WTC11 (cell line): Measurements from ENCODE around the gene RUFY3. TPM values are rescaled to one million over a fixed set of nuclear protein-coding genes. Genes with fewer than 3 reads are reported as not detected.

Experiments used
- ATAC-seq: fragments of 200-7000 bp; cut with Tn5 transposase; 2 replicates; pipeline ENCODE4 v1.10.0; 2021; ENCODE audit warnings: mild to moderate bottlenecking, moderate library complexity
- CTCF ChIA-PET: fragments of 300-600 bp; sonication (Branson Sonifier 250); formaldehyde crosslinking; loops from one replicate; lab custom pipeline; 2021; ENCODE audit warnings: antibody characterized with exemption; lab: Charles Lee
- POLR2A ChIA-PET: fragments of 350-600 bp; sonication (Branson Sonifier 250); formaldehyde crosslinking; loops from one replicate; lab custom pipeline; 2021; ENCODE audit warnings: antibody characterized with exemption; lab: Charles Lee
- DNase-seq: peaks from one replicate; pipeline ENCODE4 v3.0.0; 2021; ENCODE audit warnings: low spot score
- H3K27ac Mint-ChIP-seq: 2 replicates; pipeline ENCODE4 v1.8.0; 2021; ENCODE audit warnings: mixed read lengths
- H3K27me3 Mint-ChIP-seq: 2 replicates; pipeline ENCODE4 v1.8.0; 2021; ENCODE audit warnings: low read depth, mild to moderate bottlenecking, moderate library complexity, mixed read lengths
- H3K36me3 Mint-ChIP-seq: 2 replicates; pipeline ENCODE4 v1.8.0; 2021; ENCODE audit warnings: mixed read lengths
- H3K4me1 Mint-ChIP-seq: 2 replicates; pipeline ENCODE4 v1.8.0; 2022; ENCODE audit warnings: mixed read lengths
- H3K4me3 Mint-ChIP-seq: 2 replicates; pipeline ENCODE4 v1.8.0; 2021; ENCODE audit warnings: mild to moderate bottlenecking, moderate library complexity, mixed read lengths
- H3K9me3 Mint-ChIP-seq: 2 replicates; pipeline ENCODE4 v1.8.0; 2021; ENCODE audit warnings: mixed read lengths
- ARID4B ChIP-seq: sonication (generic); formaldehyde crosslinking; IDR thresholded peaks from 2 replicates; pipeline ENCODE4 v1.8.0; 2023; ENCODE audit warnings: missing genetic modification reagents, mild to moderate bottlenecking, borderline replicate concordance
- CBFB ChIP-seq: sonication (generic); formaldehyde crosslinking; IDR thresholded peaks from 2 replicates; pipeline ENCODE4 v1.8.1; 2022; ENCODE audit warnings: mild to moderate bottlenecking, low read depth, missing genetic modification reagents
- E2F4 ChIP-seq: sonication (generic); formaldehyde crosslinking; IDR thresholded peaks from 2 replicates; pipeline ENCODE4 v1.8.1; 2022; ENCODE audit warnings: low read depth, mild to moderate bottlenecking, moderate library complexity, missing genetic modification reagents, borderline replicate concordance
- ELF4 ChIP-seq: sonication (generic); formaldehyde crosslinking; IDR thresholded peaks from 2 replicates; pipeline ENCODE4 v1.8.1; 2022; ENCODE audit warnings: low read depth, mild to moderate bottlenecking, moderate library complexity, missing genetic modification reagents
- ESRRA ChIP-seq: sonication (generic); formaldehyde crosslinking; IDR thresholded peaks from 2 replicates; pipeline ENCODE4 v1.8.1; 2022; ENCODE audit warnings: mild to moderate bottlenecking, missing genetic modification reagents, borderline replicate concordance
- ETV6 ChIP-seq: sonication (generic); formaldehyde crosslinking; IDR thresholded peaks from 2 replicates; pipeline ENCODE4 v1.8.1; 2022; ENCODE audit warnings: mild to moderate bottlenecking, missing genetic modification reagents
- FOXP1 ChIP-seq: sonication (generic); formaldehyde crosslinking; IDR thresholded peaks from 2 replicates; pipeline ENCODE4 v1.8.0; 2022; ENCODE audit warnings: missing genetic modification reagents, mild to moderate bottlenecking, moderate library complexity, borderline replicate concordance
- GABPB1 ChIP-seq: sonication (generic); formaldehyde crosslinking; IDR thresholded peaks from 2 replicates; pipeline ENCODE4 v1.8.1; 2023; ENCODE audit warnings: mild to moderate bottlenecking, missing genetic modification reagents
- IRF1 ChIP-seq: sonication (generic); formaldehyde crosslinking; IDR thresholded peaks from 2 replicates; pipeline ENCODE4 v1.8.0; 2023; ENCODE audit warnings: missing genetic modification reagents
- MLX ChIP-seq: sonication (generic); formaldehyde crosslinking; IDR thresholded peaks from 2 replicates; pipeline ENCODE4 v1.8.1; 2023; ENCODE audit warnings: mild to moderate bottlenecking, missing genetic modification reagents, moderate library complexity
- NFATC4 ChIP-seq: fragments of 250-450 bp; sonication (Bioruptor Pico); IDR thresholded peaks from 2 replicates; pipeline ENCODE4 v1.9.0; 2021; ENCODE audit warnings: mild to moderate bottlenecking
- NFE2L1 ChIP-seq: sonication (generic); formaldehyde crosslinking; IDR thresholded peaks from 2 replicates; pipeline ENCODE4 v1.8.1; 2023; ENCODE audit warnings: missing genetic modification reagents
- SP1 ChIP-seq: sonication (generic); formaldehyde crosslinking; conservative IDR thresholded peaks from 2 replicates; pipeline ENCODE4 v1.8.1; 2022; ENCODE audit warnings: missing genetic modification reagents
- ZBTB21 ChIP-seq: sonication (generic); formaldehyde crosslinking; IDR thresholded peaks from 2 replicates; pipeline ENCODE4 v1.8.1; 2023; ENCODE audit warnings: mild to moderate bottlenecking, missing genetic modification reagents, borderline replicate concordance
- ZNF121 ChIP-seq: sonication (generic); formaldehyde crosslinking; IDR thresholded peaks from 2 replicates; pipeline ENCODE4 v1.8.0; 2023; ENCODE audit warnings: missing genetic modification reagents
- ZNF263 ChIP-seq: sonication (generic); formaldehyde crosslinking; IDR thresholded peaks from 2 replicates; pipeline ENCODE4 v1.8.1; 2022; ENCODE audit warnings: low read depth, mild to moderate bottlenecking, moderate library complexity, missing genetic modification reagents
- ZNF281 ChIP-seq: sonication (generic); formaldehyde crosslinking; IDR thresholded peaks from 2 replicates; pipeline ENCODE4 v1.8.0; 2023; ENCODE audit warnings: mild to moderate bottlenecking, missing genetic modification reagents
- ZNF532 ChIP-seq: fragments of 250-450 bp; sonication (Bioruptor Pico); IDR thresholded peaks from 2 replicates; pipeline ENCODE4 v1.9.0; 2021; ENCODE audit warnings: mild to moderate bottlenecking, borderline replicate concordance
- total RNA-seq: library from RNA; stranded (reverse); gene quantifications from 3 replicates; pipeline ENCODE4 v1.2.3, GENCODE V29; 2021

Gene RUFY3
- total RNA-seq, 1 experiment from 2014 or later, result 49.0 TPM

- TF ChIP-seq ARID4B (CRISPR knock-in tag) (0 out of 2 replicates have a peak, but pooled peaks have one; percentile 37), E2F4 (CRISPR knock-in tag) (0 out of 2 replicates have a peak, but pooled peaks have one; percentile 85), ZNF121 (CRISPR knock-in tag) (peak; percentile 54; the same call in 1 of the 2 replicates)
Observed at GRCh38 chr4:70838666-70839588, 117.2 kb downstream of the RUFY3 start (continued).

GRCh38 chr4:70839589-70840093 lies 117.9 kb downstream of the RUFY3 start, which contains the start of gene GRSF1:
Gene GRSF1 (minus strand): TSS chr4:70839890. CDS start chr4:70839827, 63 bp downstream.
- peak; percentile 92 for ATAC-seq
- H3K27ac Mint-ChIP-seq, result peak within 1 kb of the TSS; percentile 91
- H3K4me3 Mint-ChIP-seq, result peak within 1 kb of the TSS; percentile 94
- ChIA-PET CTCF (interaction anchor here (0.5 to 2.1 kb wide), 4 partner anchors 63 to 172 kb away, joined by 3 to 6 read pairs (median 6); partner anchors contain the start of gene MOB1B), POLR2A (interaction anchor here (2.1 to 3.1 kb wide), 2 partner anchors 62 to 154 kb away, joined by 14 to 18 read pairs; partner anchors contain the start of genes DCK and MOB1B)
- H3K4me1 Mint-ChIP-seq, result peaks cover 20% of the 10 kb centered on the region
- no peaks in the 10 kb centered on the region for H3K9me3 Mint-ChIP-seq
- peak; percentile 94 for DNase-seq
- H3K36me3 Mint-ChIP-seq, result peaks cover 10% of the 10 kb centered on the region
- no peaks in the 10 kb centered on the region for H3K27me3 Mint-ChIP-seq
- TF ChIP-seq ZBTB21 (CRISPR knock-in tag) (no peak), ZNF532 (CRISPR knock-in tag) (no peak), FOXP1 (CRISPR knock-in tag) (peak; percentile 50; the same call in 1 of the 2 replicates), ETV6 (CRISPR knock-in tag) (peak; percentile 89; the same call in 1 of the 2 replicates), ESRRA (0 out of 2 replicates have a peak, but pooled peaks have one; percentile 12), NFE2L1 (CRISPR knock-in tag) (0 out of 2 replicates have a peak, but pooled peaks have one; percentile 14), ELF4 (0 out of 2 replicates have a peak, but pooled peaks have one; percentile 20), NFATC4 (CRISPR knock-in tag) (no peak), IRF1 (CRISPR knock-in tag) (0 out of 2 replicates have a peak, but pooled peaks have one; percentile 36), ZNF263 (CRISPR knock-in tag) (no peak), CBFB (CRISPR knock-in tag) (0 out of 2 replicates have a peak, but pooled peaks have one; percentile 35), MLX (CRISPR knock-in tag) (no peak), SP1 (CRISPR knock-in tag) (peak; percentile 93), GABPB1 (CRISPR knock-in tag) (peak; percentile 54; the same call in 1 of the 2 replicates), ZNF281 (CRISPR knock-in tag) (peak; percentile 86)
